ENCODE data around the gene RAMACL. TPM values are rescaled to one million over a fixed set of nuclear protein-coding genes. Genes with fewer than 3 reads are reported as not detected.
A peak's percentile ranks its signal among the peaks of the same experiment; 100 is the strongest.

RAMACL gene
- total RNA-seq, 1 donor from 2014 or later: 9.5 TPM

DNA sequence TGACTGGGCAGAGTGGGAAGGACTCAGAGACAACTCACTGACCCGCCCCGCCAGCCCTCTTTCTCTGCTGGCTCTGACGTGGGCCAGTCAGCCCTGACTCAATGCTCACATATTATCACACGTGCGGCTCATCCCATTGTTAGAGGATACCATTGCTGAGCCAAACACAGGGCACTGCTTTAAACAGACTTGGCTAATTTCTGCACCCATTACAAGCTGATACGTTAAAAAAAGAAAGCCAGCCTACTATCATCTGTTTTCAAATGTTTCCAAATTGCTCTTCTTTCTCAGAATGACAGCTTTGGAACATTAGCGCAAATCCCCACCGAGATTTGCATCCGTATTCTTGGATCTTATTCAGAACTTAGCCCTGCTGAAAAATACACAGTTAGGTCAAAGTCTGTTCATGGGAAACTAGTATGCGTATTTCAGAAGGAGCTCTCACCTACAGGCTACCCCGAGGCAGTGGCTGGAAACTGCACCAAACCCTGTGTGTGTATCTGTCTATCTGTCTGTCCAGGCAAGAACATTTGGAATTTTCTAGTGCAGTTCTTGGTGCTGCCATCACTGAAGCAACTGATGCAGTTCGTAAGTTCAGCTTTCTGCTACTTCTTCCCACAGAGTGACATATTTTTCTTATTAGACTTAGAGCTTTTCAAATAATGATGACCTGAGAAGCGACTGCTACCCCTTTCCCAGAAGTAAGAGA lies 32.8 kb downstream of the RAMACL start:
- Mint-ChIP-seq H3K27me3 (ENCODE audit: unreplicated experiment) (no peaks in the 10 kb centered on the region), H3K9me3 (ENCODE audit: unreplicated experiment) (peaks cover 4% of the 10 kb centered on the region), H3K27ac (ENCODE audit: unreplicated experiment) (no peak overlapping the region), H3K4me3 (ENCODE audit: unreplicated experiment) (peak overlapping the region; percentile 9), H3K4me1 (ENCODE audit: low read depth, unreplicated experiment) (peaks cover 34% of the 10 kb centered on the region), H3K36me3 (ENCODE audit: unreplicated experiment) (no peaks in the 10 kb centered on the region)
- no peak for DNase-seq
- TF ChIP-seq, protein P1, sequence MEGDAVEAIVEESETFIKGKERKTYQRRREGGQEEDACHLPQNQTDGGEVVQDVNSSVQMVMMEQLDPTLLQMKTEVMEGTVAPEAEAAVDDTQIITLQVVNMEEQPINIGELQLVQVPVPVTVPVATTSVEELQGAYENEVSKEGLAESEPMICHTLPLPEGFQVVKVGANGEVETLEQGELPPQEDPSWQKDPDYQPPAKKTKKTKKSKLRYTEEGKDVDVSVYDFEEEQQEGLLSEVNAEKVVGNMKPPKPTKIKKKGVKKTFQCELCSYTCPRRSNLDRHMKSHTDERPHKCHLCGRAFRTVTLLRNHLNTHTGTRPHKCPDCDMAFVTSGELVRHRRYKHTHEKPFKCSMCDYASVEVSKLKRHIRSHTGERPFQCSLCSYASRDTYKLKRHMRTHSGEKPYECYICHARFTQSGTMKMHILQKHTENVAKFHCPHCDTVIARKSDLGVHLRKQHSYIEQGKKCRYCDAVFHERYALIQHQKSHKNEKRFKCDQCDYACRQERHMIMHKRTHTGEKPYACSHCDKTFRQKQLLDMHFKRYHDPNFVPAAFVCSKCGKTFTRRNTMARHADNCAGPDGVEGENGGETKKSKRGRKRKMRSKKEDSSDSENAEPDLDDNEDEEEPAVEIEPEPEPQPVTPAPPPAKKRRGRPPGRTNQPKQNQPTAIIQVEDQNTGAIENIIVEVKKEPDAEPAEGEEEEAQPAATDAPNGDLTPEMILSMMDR (IDR thresholded peaks at IDR 0.05; ENCODE audit: partially characterized antibody, unreplicated experiment): no peak

DNA sequence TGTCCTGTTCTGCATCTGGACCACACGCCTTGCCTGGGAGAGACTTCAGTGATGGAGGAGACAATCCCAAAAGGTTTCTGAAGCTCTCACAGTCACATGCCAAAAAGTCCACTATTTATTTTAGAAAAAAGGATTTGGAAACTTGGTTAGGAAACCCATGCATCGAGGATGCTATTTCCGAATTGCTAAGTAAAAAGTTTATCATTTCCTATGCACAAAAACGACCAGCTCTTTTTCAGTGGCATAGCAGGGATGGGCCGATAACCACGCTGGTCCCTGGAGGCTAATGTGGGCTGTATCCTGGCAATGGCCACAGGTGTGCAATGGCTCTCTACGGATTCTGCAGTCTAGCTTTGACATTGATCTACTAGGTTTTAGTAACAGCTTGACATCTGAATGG lies 33.9 kb downstream of the RAMACL start:
- no peak overlapping the region for H3K4me3 Mint-ChIP-seq (ENCODE audit: unreplicated experiment)
- no peaks in the 10 kb centered on the region for H3K27me3 Mint-ChIP-seq (ENCODE audit: unreplicated experiment)
- no peak overlapping the region for H3K27ac Mint-ChIP-seq (ENCODE audit: unreplicated experiment)
- no peaks in the 10 kb centered on the region for H3K36me3 Mint-ChIP-seq (ENCODE audit: unreplicated experiment)
- peaks cover 6% of the 10 kb centered on the region for H3K9me3 Mint-ChIP-seq (ENCODE audit: unreplicated experiment)
- peaks cover 34% of the 10 kb centered on the region for H3K4me1 Mint-ChIP-seq (ENCODE audit: low read depth, unreplicated experiment)
- TF ChIP-seq, protein P1 (IDR thresholded peaks at IDR 0.05; ENCODE audit: partially characterized antibody, unreplicated experiment): no peak
- DNase-seq: no peak

DNA sequence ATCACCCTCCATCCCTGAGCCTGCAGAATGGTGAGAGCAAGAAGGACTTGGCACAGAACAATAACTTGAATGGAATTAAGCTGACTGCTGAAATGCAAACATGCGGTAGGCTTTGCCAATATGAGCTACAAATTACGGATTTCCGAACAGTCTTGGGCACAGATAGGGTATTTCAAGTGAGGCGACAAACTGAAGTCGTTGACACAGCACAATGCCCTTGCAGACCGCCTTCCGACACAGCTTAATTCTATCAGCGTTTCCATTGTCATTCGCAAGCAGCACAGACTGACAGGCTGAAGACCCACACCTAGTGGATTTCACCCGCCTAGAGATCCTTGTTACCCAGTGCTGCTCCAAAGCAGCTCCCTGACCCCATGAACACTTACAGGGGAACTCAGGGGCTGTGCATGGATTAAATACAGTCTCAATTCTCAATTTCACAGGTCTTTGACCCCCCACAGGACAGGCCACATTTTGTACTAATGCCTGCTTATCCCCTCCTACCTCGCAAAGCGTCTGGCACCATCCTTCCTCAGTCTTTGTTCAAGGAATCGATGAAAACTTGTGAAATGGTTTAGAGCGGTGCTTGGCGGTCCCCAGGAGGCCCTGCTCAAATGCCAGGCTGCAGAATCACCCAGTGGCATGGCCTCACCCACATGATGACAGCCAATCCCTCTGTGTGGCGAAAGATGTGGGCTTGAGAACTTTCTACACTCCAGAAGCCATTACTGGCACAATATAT lies 34.6 kb downstream of the RAMACL start:
- no peak for DNase-seq
- no peak overlapping the region for H3K27ac Mint-ChIP-seq (ENCODE audit: unreplicated experiment)
- peaks cover 5% of the 10 kb centered on the region for H3K9me3 Mint-ChIP-seq (ENCODE audit: unreplicated experiment)
- peaks cover 38% of the 10 kb centered on the region for H3K4me1 Mint-ChIP-seq (ENCODE audit: low read depth, unreplicated experiment)
- TF ChIP-seq, protein P1 (IDR thresholded peaks at IDR 0.05; ENCODE audit: partially characterized antibody, unreplicated experiment): no peak
- H3K27me3 Mint-ChIP-seq (ENCODE audit: unreplicated experiment): no peaks in the 10 kb centered on the region
- no peak overlapping the region for H3K4me3 Mint-ChIP-seq (ENCODE audit: unreplicated experiment)
- no peaks in the 10 kb centered on the region for H3K36me3 Mint-ChIP-seq (ENCODE audit: unreplicated experiment)

DNA sequence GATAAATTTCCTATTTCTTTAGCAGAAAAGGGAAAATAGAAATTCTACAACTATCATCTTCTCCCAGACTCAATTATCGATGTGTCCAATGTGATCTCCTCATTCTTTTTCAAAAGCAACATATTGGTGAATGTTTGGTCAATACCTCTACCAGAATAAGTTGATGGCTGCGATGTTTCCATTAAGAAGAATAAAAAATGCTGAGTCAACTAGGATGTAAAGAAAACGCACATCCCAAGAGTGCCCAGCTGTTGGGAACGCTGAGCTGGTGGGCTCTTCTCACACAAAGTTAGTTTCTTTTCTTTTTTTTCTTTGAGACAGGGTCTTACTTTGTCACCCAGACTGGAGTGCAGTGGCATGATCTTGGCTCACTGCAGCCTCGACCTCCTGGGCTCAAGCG lies 39.8 kb downstream of the RAMACL start:
- Mint-ChIP-seq H3K27me3 (ENCODE audit: unreplicated experiment) (no peaks in the 10 kb centered on the region), H3K36me3 (ENCODE audit: unreplicated experiment) (no peaks in the 10 kb centered on the region), H3K4me1 (ENCODE audit: low read depth, unreplicated experiment) (peaks cover 34% of the 10 kb centered on the region), H3K9me3 (ENCODE audit: unreplicated experiment) (peaks cover 4% of the 10 kb centered on the region), H3K4me3 (ENCODE audit: unreplicated experiment) (no peak overlapping the region), H3K27ac (ENCODE audit: unreplicated experiment) (no peak overlapping the region)
- TF ChIP-seq, protein P1 (IDR thresholded peaks at IDR 0.05; ENCODE audit: partially characterized antibody, unreplicated experiment): no peak
- DNase-seq: no peak
